ENCODE data around the gene HYAL1.
"Not testable (repeated sequence)": the region's sequence is repeated elsewhere in the genome, so short reads cannot be mapped to it uniquely, and the experiment has no call there.

HYAL1 gene

GRCh38 chr3:50273689-50274065 is 29.7 kb downstream of the HYAL1 start:
- H3K4me1 ChIP-seq (ENCODE audit: control insufficient read depth, low read depth, low read length), result peaks cover 6% of the 10 kb centered on the region
- H3K4me3 ChIP-seq (ENCODE audit: low read length), result no peak overlapping the region
- H3K9me3 ChIP-seq (ENCODE audit: control insufficient read depth, low read depth, low read length), result no peaks in the 10 kb centered on the region

GRCh38 chr3:50272911-50273688 is 30.3 kb downstream of the HYAL1 start:
- no peaks in the 10 kb centered on the region for H3K9me3 ChIP-seq (ENCODE audit: control insufficient read depth, low read depth, low read length)
- peaks cover 10% of the 10 kb centered on the region for H3K4me1 ChIP-seq (ENCODE audit: control insufficient read depth, low read depth, low read length)
- H3K4me3 ChIP-seq (ENCODE audit: low read length), result peak overlapping the region; percentile 31
- no peak overlapping the region for H3K27ac ChIP-seq (ENCODE audit: low read length)
- no peaks in the 10 kb centered on the region for H3K36me3 ChIP-seq (ENCODE audit: control insufficient read depth, low read depth, low read length)
- no peak overlapping the region for H3K9ac ChIP-seq (ENCODE audit: low read length)
- H3K27me3 ChIP-seq (ENCODE audit: control insufficient read depth, insufficient read depth, low read length), result peaks cover 43% of the 10 kb centered on the region

More at GRCh38 chr3:50273689-50274065, 29.7 kb downstream of the HYAL1 start:
- peaks cover 43% of the 10 kb centered on the region for H3K27me3 ChIP-seq (ENCODE audit: control insufficient read depth, insufficient read depth, low read length)
- H3K27ac ChIP-seq (ENCODE audit: low read length), result no peak overlapping the region
- H3K36me3 ChIP-seq (ENCODE audit: control insufficient read depth, low read depth, low read length), result no peaks in the 10 kb centered on the region
- no peak overlapping the region for H3K9ac ChIP-seq (ENCODE audit: low read length)

- peaks cover 15% of the 10 kb centered on the region for H3K4me1 ChIP-seq (ENCODE audit: control insufficient read depth, low read depth, low read length)
- H3K27ac ChIP-seq (ENCODE audit: low read length); H3K9ac ChIP-seq (ENCODE audit: low read length); H3K4me3 ChIP-seq (ENCODE audit: low read length); H3K9me3 ChIP-seq (ENCODE audit: control insufficient read depth, low read depth, low read length); H3K36me3 ChIP-seq (ENCODE audit: control insufficient read depth, low read depth, low read length): not testable (repeated sequence)
- H3K27me3 ChIP-seq (ENCODE audit: control insufficient read depth, insufficient read depth, low read length), result peaks cover 43% of the 10 kb centered on the region
Measured at GRCh38 chr3:50272538-50272910, 30.9 kb downstream of the HYAL1 start.

GRCh38 chr3:50271314-50271936 is 31.9 kb downstream of the HYAL1 start:
- peaks cover 36% of the 10 kb centered on the region for H3K27me3 ChIP-seq (ENCODE audit: control insufficient read depth, insufficient read depth, low read length)
- H3K9ac ChIP-seq (ENCODE audit: low read length), result no peak overlapping the region
- peaks cover 24% of the 10 kb centered on the region for H3K4me1 ChIP-seq (ENCODE audit: control insufficient read depth, low read depth, low read length)
- no peaks in the 10 kb centered on the region for H3K36me3 ChIP-seq (ENCODE audit: control insufficient read depth, low read depth, low read length)
- H3K9me3 ChIP-seq (ENCODE audit: control insufficient read depth, low read depth, low read length), result no peaks in the 10 kb centered on the region
- H3K4me3 ChIP-seq (ENCODE audit: low read length), result no peak overlapping the region
- no peak overlapping the region for H3K27ac ChIP-seq (ENCODE audit: low read length)

GRCh38 chr3:50270422-50271224 is 32.8 kb downstream of the HYAL1 start:
- no peak overlapping the region for H3K27ac ChIP-seq (ENCODE audit: low read length)
- H3K27me3 ChIP-seq (ENCODE audit: control insufficient read depth, insufficient read depth, low read length), result peaks cover 28% of the 10 kb centered on the region
- H3K4me3 ChIP-seq (ENCODE audit: low read length), result no peak overlapping the region
- H3K36me3 ChIP-seq (ENCODE audit: control insufficient read depth, low read depth, low read length), result no peaks in the 10 kb centered on the region
- no peaks in the 10 kb centered on the region for H3K9me3 ChIP-seq (ENCODE audit: control insufficient read depth, low read depth, low read length)
- H3K9ac ChIP-seq (ENCODE audit: low read length), result no peak overlapping the region
- peaks cover 28% of the 10 kb centered on the region for H3K4me1 ChIP-seq (ENCODE audit: control insufficient read depth, low read depth, low read length)

- no peak overlapping the region for H3K9ac ChIP-seq (ENCODE audit: low read length)
Measured at GRCh38 chr3:50269977-50270413, 33.4 kb downstream of the HYAL1 start.

GRCh38 chr3:50269460-50269859 is 33.9 kb downstream of the HYAL1 start:
- Histone ChIP-seq H3K9me3 (ENCODE audit: control insufficient read depth, low read depth, low read length) (no peaks in the 10 kb centered on the region), H3K27ac (ENCODE audit: low read length) (no peak overlapping the region), H3K27me3 (ENCODE audit: control insufficient read depth, insufficient read depth, low read length) (peaks cover 17% of the 10 kb centered on the region), H3K9ac (ENCODE audit: low read length) (no peak overlapping the region), H3K4me3 (ENCODE audit: low read length) (no peak overlapping the region), H3K36me3 (ENCODE audit: control insufficient read depth, low read depth, low read length) (no peaks in the 10 kb centered on the region), H3K4me1 (ENCODE audit: control insufficient read depth, low read depth, low read length) (peaks cover 28% of the 10 kb centered on the region)

More at GRCh38 chr3:50269977-50270413, 33.4 kb downstream of the HYAL1 start:
- H3K27me3 ChIP-seq (ENCODE audit: control insufficient read depth, insufficient read depth, low read length), result peaks cover 22% of the 10 kb centered on the region
- H3K27ac ChIP-seq (ENCODE audit: low read length), result no peak overlapping the region
- H3K9me3 ChIP-seq (ENCODE audit: control insufficient read depth, low read depth, low read length), result no peaks in the 10 kb centered on the region
- no peak overlapping the region for H3K4me3 ChIP-seq (ENCODE audit: low read length)
- no peaks in the 10 kb centered on the region for H3K36me3 ChIP-seq (ENCODE audit: control insufficient read depth, low read depth, low read length)
- H3K4me1 ChIP-seq (ENCODE audit: control insufficient read depth, low read depth, low read length), result peaks cover 31% of the 10 kb centered on the region

GRCh38 chr3:50268703-50269451 is 34.5 kb downstream of the HYAL1 start, which contains the start of gene SEMA3B:
TSS of gene SEMA3B (plus strand) at chr3:50269147. CDS start at chr3:50269241, 94 bp downstream.
- no peaks in the 10 kb centered on the region for H3K9me3 ChIP-seq (ENCODE audit: control insufficient read depth, low read depth, low read length)
- H3K4me1 ChIP-seq (ENCODE audit: control insufficient read depth, low read depth, low read length), result peaks cover 33% of the 10 kb centered on the region
- H3K27ac ChIP-seq (ENCODE audit: low read length), result no peak within 1 kb of the TSS
- no peak within 1 kb of the TSS for H3K4me3 ChIP-seq (ENCODE audit: low read length)
- no peaks in the 10 kb centered on the region for H3K36me3 ChIP-seq (ENCODE audit: control insufficient read depth, low read depth, low read length)
- no peak within 1 kb of the TSS for H3K9ac ChIP-seq (ENCODE audit: low read length)
- H3K27me3 ChIP-seq (ENCODE audit: control insufficient read depth, insufficient read depth, low read length), result peaks cover 11% of the 10 kb centered on the region

GRCh38 chr3:50268276-50268675 is 35.1 kb downstream of the HYAL1 start:
- Histone ChIP-seq H3K36me3 (ENCODE audit: control insufficient read depth, low read depth, low read length) (no peaks in the 10 kb centered on the region), H3K9me3 (ENCODE audit: control insufficient read depth, low read depth, low read length) (no peaks in the 10 kb centered on the region), H3K27me3 (ENCODE audit: control insufficient read depth, insufficient read depth, low read length) (peaks cover 5% of the 10 kb centered on the region), H3K4me3 (ENCODE audit: low read length) (no peak overlapping the region), H3K9ac (ENCODE audit: low read length) (no peak overlapping the region), H3K27ac (ENCODE audit: low read length) (no peak overlapping the region), H3K4me1 (ENCODE audit: control insufficient read depth, low read depth, low read length) (peaks cover 33% of the 10 kb centered on the region)

GRCh38 chr3:50267280-50267913 is 36.0 kb downstream of the HYAL1 start:
- H3K4me3 ChIP-seq (ENCODE audit: low read length), result no peak overlapping the region
- no peaks in the 10 kb centered on the region for H3K36me3 ChIP-seq (ENCODE audit: control insufficient read depth, low read depth, low read length)
- H3K9me3 ChIP-seq (ENCODE audit: control insufficient read depth, low read depth, low read length), result no peaks in the 10 kb centered on the region
- H3K4me1 ChIP-seq (ENCODE audit: control insufficient read depth, low read depth, low read length), result peaks cover 33% of the 10 kb centered on the region
- no peak overlapping the region for H3K9ac ChIP-seq (ENCODE audit: low read length)
- no peak overlapping the region for H3K27ac ChIP-seq (ENCODE audit: low read length)
- no peaks in the 10 kb centered on the region for H3K27me3 ChIP-seq (ENCODE audit: control insufficient read depth, insufficient read depth, low read length)

Data from iPS-18a (cell line).